Measurements from ENCODE around the gene RAB3IL1. TPM values are rescaled to one million over a fixed set of nuclear protein-coding genes. Genes with fewer than 3 reads are reported as not detected.

RAB3IL1 gene
- total and polyA plus RNA-seq, 2 of the 13 experiments (the other 11 are each of a cell fraction or from before 2014, with no cell fraction given), result 1.2 to 2.0 TPM

GRCh38 chr11:61958590-61958989, 41.2 kb upstream of the RAB3IL1 start (continued):
- TF ChIP-seq NFYC (CRISPR knock-in tag; IDR thresholded peaks at IDR 0.05) (no peak), ZNF761 (CRISPR knock-in tag; conservative IDR thresholded peaks at IDR 0.05) (no peak), NR2F1 (CRISPR knock-in tag; IDR thresholded peaks at IDR 0.05) (no peak)
- TF ChIP-seq, protein P1, sequence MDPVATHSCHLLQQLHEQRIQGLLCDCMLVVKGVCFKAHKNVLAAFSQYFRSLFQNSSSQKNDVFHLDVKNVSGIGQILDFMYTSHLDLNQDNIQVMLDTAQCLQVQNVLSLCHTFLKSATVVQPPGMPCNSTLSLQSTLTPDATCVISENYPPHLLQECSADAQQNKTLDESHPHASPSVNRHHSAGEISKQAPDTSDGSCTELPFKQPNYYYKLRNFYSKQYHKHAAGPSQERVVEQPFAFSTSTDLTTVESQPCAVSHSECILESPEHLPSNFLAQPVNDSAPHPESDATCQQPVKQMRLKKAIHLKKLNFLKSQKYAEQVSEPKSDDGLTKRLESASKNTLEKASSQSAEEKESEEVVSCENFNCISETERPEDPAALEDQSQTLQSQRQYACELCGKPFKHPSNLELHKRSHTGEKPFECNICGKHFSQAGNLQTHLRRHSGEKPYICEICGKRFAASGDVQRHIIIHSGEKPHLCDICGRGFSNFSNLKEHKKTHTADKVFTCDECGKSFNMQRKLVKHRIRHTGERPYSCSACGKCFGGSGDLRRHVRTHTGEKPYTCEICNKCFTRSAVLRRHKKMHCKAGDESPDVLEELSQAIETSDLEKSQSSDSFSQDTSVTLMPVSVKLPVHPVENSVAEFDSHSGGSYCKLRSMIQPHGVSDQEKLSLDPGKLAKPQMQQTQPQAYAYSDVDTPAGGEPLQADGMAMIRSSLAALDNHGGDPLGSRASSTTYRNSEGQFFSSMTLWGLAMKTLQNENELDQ (CRISPR knock-in tag; IDR thresholded peaks at IDR 0.05; ENCODE audit: borderline replicate concordance), result no peak

- peaks cover 33% of the 10 kb centered on the region for H3K4me1 ChIP-seq (ENCODE audit: insufficient read depth, low read length)
- no peak overlapping the region for H3K27ac ChIP-seq (ENCODE audit: extremely low read length, insufficient read depth, low read length)
- no peaks in the 10 kb centered on the region for H3K9me3 ChIP-seq (ENCODE audit: low read length)
- no peaks in the 10 kb centered on the region for H3K36me3 ChIP-seq (replicated peaks in 1 of 2; ENCODE audit: control insufficient read depth in 1 of 2, insufficient read depth in 2 of 2, low read length in 2 of 2)
- no peak overlapping the region for H3K4me2 ChIP-seq (ENCODE audit: low read depth, low read length)
- H3K79me2 ChIP-seq (ENCODE audit: insufficient read depth, low read length), result no peaks in the 10 kb centered on the region
- WGBS (ENCODE audit: low lambda C conversion rate), result 69% methylated on average over 2 of the region's 7 CpGs
- no peaks in the 10 kb centered on the region for H4K20me1 ChIP-seq (ENCODE audit: insufficient read depth, low read length)
- no peak overlapping the region for H2AFZ ChIP-seq (ENCODE audit: low read length)
- no peak for ATAC-seq
- POLR2A ChIA-PET, result no interaction called here
- no peaks in the 10 kb centered on the region for H3K27me3 ChIP-seq (ENCODE audit: control insufficient read depth in 1 of 2, insufficient read depth in 2 of 2, low read length in 2 of 2)
- no peak for TF ChIP-seq SIN3B (IDR thresholded peaks at IDR 0.05; ENCODE audit: low read length)
- TF ChIP-seq, protein P2, sequence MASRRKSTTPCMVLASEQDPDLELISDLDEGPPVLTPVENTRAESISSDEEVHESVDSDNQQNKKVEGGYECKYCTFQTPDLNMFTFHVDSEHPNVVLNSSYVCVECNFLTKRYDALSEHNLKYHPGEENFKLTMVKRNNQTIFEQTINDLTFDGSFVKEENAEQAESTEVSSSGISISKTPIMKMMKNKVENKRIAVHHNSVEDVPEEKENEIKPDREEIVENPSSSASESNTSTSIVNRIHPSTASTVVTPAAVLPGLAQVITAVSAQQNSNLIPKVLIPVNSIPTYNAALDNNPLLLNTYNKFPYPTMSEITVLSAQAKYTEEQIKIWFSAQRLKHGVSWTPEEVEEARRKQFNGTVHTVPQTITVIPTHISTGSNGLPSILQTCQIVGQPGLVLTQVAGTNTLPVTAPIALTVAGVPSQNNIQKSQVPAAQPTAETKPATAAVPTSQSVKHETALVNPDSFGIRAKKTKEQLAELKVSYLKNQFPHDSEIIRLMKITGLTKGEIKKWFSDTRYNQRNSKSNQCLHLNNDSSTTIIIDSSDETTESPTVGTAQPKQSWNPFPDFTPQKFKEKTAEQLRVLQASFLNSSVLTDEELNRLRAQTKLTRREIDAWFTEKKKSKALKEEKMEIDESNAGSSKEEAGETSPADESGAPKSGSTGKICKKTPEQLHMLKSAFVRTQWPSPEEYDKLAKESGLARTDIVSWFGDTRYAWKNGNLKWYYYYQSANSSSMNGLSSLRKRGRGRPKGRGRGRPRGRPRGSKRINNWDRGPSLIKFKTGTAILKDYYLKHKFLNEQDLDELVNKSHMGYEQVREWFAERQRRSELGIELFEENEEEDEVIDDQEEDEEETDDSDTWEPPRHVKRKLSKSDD (CRISPR knock-in tag; IDR thresholded peaks at IDR 0.05; ENCODE audit: low read depth), result no peak
- TF ChIP-seq RFXANK (CRISPR knock-in tag; IDR thresholded peaks at IDR 0.05), result no peak
- TF ChIP-seq, protein P3, sequence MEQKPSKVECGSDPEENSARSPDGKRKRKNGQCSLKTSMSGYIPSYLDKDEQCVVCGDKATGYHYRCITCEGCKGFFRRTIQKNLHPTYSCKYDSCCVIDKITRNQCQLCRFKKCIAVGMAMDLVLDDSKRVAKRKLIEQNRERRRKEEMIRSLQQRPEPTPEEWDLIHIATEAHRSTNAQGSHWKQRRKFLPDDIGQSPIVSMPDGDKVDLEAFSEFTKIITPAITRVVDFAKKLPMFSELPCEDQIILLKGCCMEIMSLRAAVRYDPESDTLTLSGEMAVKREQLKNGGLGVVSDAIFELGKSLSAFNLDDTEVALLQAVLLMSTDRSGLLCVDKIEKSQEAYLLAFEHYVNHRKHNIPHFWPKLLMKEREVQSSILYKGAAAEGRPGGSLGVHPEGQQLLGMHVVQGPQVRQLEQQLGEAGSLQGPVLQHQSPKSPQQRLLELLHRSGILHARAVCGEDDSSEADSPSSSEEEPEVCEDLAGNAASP (CRISPR knock-in tag; IDR thresholded peaks at IDR 0.05; ENCODE audit: borderline replicate concordance), result no peak
- in situ Hi-C loops (cut with HindIII; ENCODE audit: extremely low pct_ligation_motif_present, low pct_unique_long_range_greater_than_20kb) (no loop called here), intact Hi-C loops (cut with micrococcal nuclease; ENCODE audit: unreplicated experiment) (no loop called here)
- CTCF ChIA-PET (ENCODE audit: low intra/inter-chr PET ratio, low total read pairs), result no interaction called here
- H3K9ac ChIP-seq (ENCODE audit: insufficient read depth, low read depth, low read length), result no peak overlapping the region
- BruUV-seq (replicated peaks), result no TSS peak
- H3K4me3 ChIP-seq (replicated peaks in 1 of 3; ENCODE audit: insufficient read depth in 1 of 3, low read depth in 2 of 3, low read length in 3 of 3), result no peak overlapping the region
- DNase-seq (ENCODE audit: low spot score), result no peak
- no peak for FAIRE-seq
Measured at GRCh38 chr11:61957021-61957770, 39.8 kb upstream of the RAB3IL1 start.
